Vagina (tissue), 2 donors: ENCODE data around the gene TULP4.

ENCODE experiments used
- POLR2A ChIP-seq, 2 donors: fragments of 450-650 bp; IDR thresholded peaks; one replicate each; pipeline ENCODE4 v1.6.1; 2017; ENCODE audit warnings: antibody characterized with exemption in 2 of 2, mild to moderate bottlenecking in 2 of 2, moderate library complexity in 2 of 2
- POLR2AphosphoS5 ChIP-seq, 2 donors: sonication (generic); formaldehyde crosslinking; IDR thresholded peaks; one replicate each; pipeline ENCODE4 v1.9.0; 2017; ENCODE audit warnings: antibody characterized with exemption in 2 of 2, mild to moderate bottlenecking in 2 of 2, low read depth in 1 of 2; ENCODE audit not compliant: insufficient read depth in 1 of 2
- TF ChIP-seq, protein P1 (sequence below), 3 experiments: fragments of 450-650 bp in 2 of 3; fragments of 200-600 bp in 1 of 3; sonication (generic) in 1 of 3; IDR thresholded peaks; one replicate each; pipeline ENCODE4 v1.5.1; 2017 to 2019; ENCODE audit warnings: antibody characterized with exemption in 3 of 3, mild to moderate bottlenecking in 2 of 3, moderate library complexity in 2 of 3

DNA sequence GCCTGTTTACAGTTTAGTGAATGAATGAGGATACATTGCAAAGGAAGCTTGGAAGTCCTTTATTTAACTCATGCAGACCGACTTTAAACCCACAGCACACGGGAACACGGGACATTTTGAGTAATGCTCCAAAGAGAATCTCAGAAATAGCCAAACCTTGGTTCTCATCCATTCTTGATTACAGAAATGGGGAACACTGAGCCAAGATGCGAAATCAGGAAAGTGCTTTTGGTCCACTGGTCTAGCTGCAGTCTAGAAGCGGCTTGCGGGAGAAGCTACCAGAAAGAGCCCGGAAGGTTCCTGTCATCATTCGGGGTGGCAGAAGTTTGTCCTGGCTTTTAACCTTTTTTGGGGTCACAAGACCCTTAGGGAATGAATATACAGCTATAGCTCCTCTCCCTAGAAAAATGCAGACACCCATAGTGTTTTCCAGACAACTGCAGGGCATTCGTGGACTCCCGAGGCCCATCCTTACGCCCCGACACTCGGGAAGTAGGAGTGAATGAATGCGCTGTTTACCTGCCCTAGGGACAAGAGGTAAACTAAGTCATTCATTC, 247.2 kb downstream of the TULP4 start:
- TF ChIP-seq POLR2A (IDR thresholded peaks at IDR 0.05) = no peak
- TF ChIP-seq, protein P1, sequence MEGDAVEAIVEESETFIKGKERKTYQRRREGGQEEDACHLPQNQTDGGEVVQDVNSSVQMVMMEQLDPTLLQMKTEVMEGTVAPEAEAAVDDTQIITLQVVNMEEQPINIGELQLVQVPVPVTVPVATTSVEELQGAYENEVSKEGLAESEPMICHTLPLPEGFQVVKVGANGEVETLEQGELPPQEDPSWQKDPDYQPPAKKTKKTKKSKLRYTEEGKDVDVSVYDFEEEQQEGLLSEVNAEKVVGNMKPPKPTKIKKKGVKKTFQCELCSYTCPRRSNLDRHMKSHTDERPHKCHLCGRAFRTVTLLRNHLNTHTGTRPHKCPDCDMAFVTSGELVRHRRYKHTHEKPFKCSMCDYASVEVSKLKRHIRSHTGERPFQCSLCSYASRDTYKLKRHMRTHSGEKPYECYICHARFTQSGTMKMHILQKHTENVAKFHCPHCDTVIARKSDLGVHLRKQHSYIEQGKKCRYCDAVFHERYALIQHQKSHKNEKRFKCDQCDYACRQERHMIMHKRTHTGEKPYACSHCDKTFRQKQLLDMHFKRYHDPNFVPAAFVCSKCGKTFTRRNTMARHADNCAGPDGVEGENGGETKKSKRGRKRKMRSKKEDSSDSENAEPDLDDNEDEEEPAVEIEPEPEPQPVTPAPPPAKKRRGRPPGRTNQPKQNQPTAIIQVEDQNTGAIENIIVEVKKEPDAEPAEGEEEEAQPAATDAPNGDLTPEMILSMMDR (IDR thresholded peaks at IDR 0.05) = no peak
- TF ChIP-seq POLR2AphosphoS5 (IDR thresholded peaks at IDR 0.05; ENCODE audit: insufficient read depth in 1 of 2, low read depth in 1 of 2) = no peak
